ENCODE measurements around the gene TRIM41.
"Not testable (repeated sequence)": the region's sequence is repeated elsewhere in the genome, so short reads cannot be mapped to it uniquely, and the experiment has no call there.

The TRIM41 gene

GRCh38 chr5:181271081-181271480, 48.0 kb downstream of the TRIM41 start:
- in situ Hi-C loops (cut with HindIII; ENCODE audit: low sequenced_read_pairs), result no loop called here
- no peak overlapping the region for H3K4me3 ChIP-seq (ENCODE audit: low read depth, low read length)
- DNase-seq (ENCODE audit: low read depth), result no peak
- TF ChIP-seq CTCF (IDR thresholded peaks at IDR 0.05; ENCODE audit: low read depth, low read length, missing control alignments), result no peak

GRCh38 chr5:181273433-181273744, 50.3 kb downstream of the TRIM41 start:
- in situ Hi-C loops (cut with HindIII; ENCODE audit: low sequenced_read_pairs); H3K4me3 ChIP-seq (ENCODE audit: low read depth, low read length); DNase-seq (ENCODE audit: low read depth): not testable (repeated sequence)

GRCh38 chr5:181280251-181280762, 57.2 kb downstream of the TRIM41 start:
- in situ Hi-C loops (cut with HindIII; ENCODE audit: low sequenced_read_pairs), result no loop called here
- no peak for TF ChIP-seq CTCF (IDR thresholded peaks at IDR 0.05; ENCODE audit: low read depth, low read length, missing control alignments)

GRCh38 chr5:181281077-181281983, 58.2 kb downstream of the TRIM41 start:
- H3K4me3 ChIP-seq (ENCODE audit: low read depth, low read length), result no peak overlapping the region
- DNase-seq (ENCODE audit: low read depth), result no peak
- in situ Hi-C loops (cut with HindIII; ENCODE audit: low sequenced_read_pairs), result no loop called here
- TF ChIP-seq CTCF (IDR thresholded peaks at IDR 0.05; ENCODE audit: low read depth, low read length, missing control alignments), result no peak

More at GRCh38 chr5:181280251-181280762, 57.2 kb downstream of the TRIM41 start:
- H3K4me3 ChIP-seq (ENCODE audit: low read depth, low read length), result no peak overlapping the region
- DNase-seq (ENCODE audit: low read depth), result no peak

- in situ Hi-C loops (cut with HindIII; ENCODE audit: low sequenced_read_pairs), result no loop called here
- no peak overlapping the region for H3K4me3 ChIP-seq (ENCODE audit: low read depth, low read length)
- no peak for DNase-seq (ENCODE audit: low read depth)
- no peak for TF ChIP-seq CTCF (IDR thresholded peaks at IDR 0.05; ENCODE audit: low read depth, low read length, missing control alignments)
Observed at GRCh38 chr5:181281984-181282316, 58.9 kb downstream of the TRIM41 start.

- in situ Hi-C loops (cut with HindIII; ENCODE audit: low sequenced_read_pairs); DNase-seq (ENCODE audit: low read depth); H3K4me3 ChIP-seq (ENCODE audit: low read depth, low read length): not testable (repeated sequence)
Observed at GRCh38 chr5:181282415-181282814, 59.3 kb downstream of the TRIM41 start.

- in situ Hi-C loops (cut with HindIII; ENCODE audit: low sequenced_read_pairs), result no loop called here
- DNase-seq (ENCODE audit: low read depth), result no peak
- no peak for TF ChIP-seq CTCF (IDR thresholded peaks at IDR 0.05; ENCODE audit: low read depth, low read length, missing control alignments)
- no peak overlapping the region for H3K4me3 ChIP-seq (ENCODE audit: low read depth, low read length)
Observed at GRCh38 chr5:181282874-181283273, 59.8 kb downstream of the TRIM41 start.

Measured in astrocyte of the cerebellum (primary cell).